ENCODE results near the gene EFCAB9.

GRCh38 chr5:172193872-172194271 lies at the start of gene EFCAB9:
- TF ChIP-seq POLR2AphosphoS5 (IDR thresholded peaks at IDR 0.05) (no peak), POLR2A (IDR thresholded peaks at IDR 0.05) (no peak), EP300 (IDR thresholded peaks at IDR 0.05) (no peak)
- TF ChIP-seq, protein P1, sequence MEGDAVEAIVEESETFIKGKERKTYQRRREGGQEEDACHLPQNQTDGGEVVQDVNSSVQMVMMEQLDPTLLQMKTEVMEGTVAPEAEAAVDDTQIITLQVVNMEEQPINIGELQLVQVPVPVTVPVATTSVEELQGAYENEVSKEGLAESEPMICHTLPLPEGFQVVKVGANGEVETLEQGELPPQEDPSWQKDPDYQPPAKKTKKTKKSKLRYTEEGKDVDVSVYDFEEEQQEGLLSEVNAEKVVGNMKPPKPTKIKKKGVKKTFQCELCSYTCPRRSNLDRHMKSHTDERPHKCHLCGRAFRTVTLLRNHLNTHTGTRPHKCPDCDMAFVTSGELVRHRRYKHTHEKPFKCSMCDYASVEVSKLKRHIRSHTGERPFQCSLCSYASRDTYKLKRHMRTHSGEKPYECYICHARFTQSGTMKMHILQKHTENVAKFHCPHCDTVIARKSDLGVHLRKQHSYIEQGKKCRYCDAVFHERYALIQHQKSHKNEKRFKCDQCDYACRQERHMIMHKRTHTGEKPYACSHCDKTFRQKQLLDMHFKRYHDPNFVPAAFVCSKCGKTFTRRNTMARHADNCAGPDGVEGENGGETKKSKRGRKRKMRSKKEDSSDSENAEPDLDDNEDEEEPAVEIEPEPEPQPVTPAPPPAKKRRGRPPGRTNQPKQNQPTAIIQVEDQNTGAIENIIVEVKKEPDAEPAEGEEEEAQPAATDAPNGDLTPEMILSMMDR (IDR thresholded peaks at IDR 0.05) = no peak
